ENCODE measurements around the gene USP24.

DNA sequence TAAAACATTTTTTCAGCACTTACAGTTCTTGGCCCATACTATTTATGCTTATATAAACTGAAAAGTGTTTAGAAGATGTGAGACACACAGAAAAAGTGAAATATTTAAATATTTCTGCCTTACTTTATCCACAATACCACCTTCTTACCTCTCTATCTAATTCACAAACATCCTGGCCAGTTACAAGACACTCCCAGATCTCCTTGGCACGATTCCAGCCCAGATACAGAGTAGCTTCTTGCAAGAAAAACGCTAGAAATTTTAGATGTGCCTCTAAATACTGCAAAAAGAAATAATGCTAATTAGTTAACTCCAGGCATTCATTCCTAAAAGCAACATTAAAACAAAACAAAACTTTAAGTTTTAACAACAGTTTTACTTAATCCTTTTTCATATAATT, 68.4 kb downstream of the USP24 start:
- TF ChIP-seq POLR2A (IDR thresholded peaks at IDR 0.05) = no peak
- TF ChIP-seq, protein P1, sequence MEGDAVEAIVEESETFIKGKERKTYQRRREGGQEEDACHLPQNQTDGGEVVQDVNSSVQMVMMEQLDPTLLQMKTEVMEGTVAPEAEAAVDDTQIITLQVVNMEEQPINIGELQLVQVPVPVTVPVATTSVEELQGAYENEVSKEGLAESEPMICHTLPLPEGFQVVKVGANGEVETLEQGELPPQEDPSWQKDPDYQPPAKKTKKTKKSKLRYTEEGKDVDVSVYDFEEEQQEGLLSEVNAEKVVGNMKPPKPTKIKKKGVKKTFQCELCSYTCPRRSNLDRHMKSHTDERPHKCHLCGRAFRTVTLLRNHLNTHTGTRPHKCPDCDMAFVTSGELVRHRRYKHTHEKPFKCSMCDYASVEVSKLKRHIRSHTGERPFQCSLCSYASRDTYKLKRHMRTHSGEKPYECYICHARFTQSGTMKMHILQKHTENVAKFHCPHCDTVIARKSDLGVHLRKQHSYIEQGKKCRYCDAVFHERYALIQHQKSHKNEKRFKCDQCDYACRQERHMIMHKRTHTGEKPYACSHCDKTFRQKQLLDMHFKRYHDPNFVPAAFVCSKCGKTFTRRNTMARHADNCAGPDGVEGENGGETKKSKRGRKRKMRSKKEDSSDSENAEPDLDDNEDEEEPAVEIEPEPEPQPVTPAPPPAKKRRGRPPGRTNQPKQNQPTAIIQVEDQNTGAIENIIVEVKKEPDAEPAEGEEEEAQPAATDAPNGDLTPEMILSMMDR (IDR thresholded peaks at IDR 0.05) = no peak
